ENCODE measurements around the gene MRTFA.

DNA sequence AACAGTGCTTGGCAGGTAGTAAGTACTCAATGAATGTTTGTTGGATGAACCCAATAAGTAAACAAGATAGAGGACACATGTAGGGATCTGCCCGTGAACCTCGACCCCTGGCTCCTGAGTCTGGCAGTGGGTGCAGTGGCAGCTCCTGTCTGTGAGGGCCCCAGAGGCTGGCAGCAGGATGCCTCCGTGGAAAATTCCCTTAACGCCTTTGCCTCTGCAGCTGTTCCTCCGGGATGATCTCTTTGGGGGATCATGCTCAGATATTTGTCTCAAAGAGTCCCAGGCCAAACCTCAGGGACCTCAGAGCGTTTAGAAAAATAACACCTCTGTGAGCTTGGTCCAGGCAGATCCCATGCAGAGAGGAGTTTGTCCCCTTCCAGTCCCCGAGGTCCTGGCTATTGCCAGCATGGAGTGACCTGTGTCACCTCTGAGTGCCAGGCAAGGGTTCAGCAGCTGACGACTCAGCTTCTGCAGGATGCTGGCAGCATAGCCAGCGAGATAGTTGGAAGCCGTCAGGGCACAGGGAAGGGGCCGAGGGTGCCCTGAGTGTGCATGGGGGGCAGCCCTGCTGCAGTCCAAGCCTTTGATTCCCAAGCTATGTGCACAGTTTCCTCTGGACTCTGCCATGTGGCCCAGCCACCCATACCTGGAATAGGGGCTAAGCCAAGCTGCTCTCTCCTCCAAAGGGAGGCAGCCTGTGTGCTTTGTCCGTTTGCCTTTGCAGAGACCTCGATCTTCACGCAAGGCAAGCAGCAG lies 42.2 kb upstream of the MRTFA start:
- TF ChIP-seq, protein P1, sequence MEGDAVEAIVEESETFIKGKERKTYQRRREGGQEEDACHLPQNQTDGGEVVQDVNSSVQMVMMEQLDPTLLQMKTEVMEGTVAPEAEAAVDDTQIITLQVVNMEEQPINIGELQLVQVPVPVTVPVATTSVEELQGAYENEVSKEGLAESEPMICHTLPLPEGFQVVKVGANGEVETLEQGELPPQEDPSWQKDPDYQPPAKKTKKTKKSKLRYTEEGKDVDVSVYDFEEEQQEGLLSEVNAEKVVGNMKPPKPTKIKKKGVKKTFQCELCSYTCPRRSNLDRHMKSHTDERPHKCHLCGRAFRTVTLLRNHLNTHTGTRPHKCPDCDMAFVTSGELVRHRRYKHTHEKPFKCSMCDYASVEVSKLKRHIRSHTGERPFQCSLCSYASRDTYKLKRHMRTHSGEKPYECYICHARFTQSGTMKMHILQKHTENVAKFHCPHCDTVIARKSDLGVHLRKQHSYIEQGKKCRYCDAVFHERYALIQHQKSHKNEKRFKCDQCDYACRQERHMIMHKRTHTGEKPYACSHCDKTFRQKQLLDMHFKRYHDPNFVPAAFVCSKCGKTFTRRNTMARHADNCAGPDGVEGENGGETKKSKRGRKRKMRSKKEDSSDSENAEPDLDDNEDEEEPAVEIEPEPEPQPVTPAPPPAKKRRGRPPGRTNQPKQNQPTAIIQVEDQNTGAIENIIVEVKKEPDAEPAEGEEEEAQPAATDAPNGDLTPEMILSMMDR (IDR thresholded peaks at IDR 0.05; ENCODE audit: insufficient read depth, low read length, poor library complexity, severe bottlenecking): no peak
- TF ChIP-seq EZH2phosphoT487 (conservative IDR thresholded peaks at IDR 0.05; ENCODE audit: low read length): no peak

Data from SU-DHL-6 (cell line).